Cardiac muscle cell (in vitro differentiated cells and primary cell): ENCODE data around the gene LIN28B. TPM values are rescaled to one million over a fixed set of nuclear protein-coding genes. Genes with fewer than 3 reads are reported as not detected.

ENCODE experiments used
- DNase-seq, 2 donors: peaks; one replicate each; pipeline versions ENCODE4 v3.0.0 to v3.0.0-alpha.2; 2010 to 2017; ENCODE audit warnings: low read depth in 1 of 2, low spot score in 1 of 2
- H3K27ac ChIP-seq: fragments of 200-600 bp; sonication (generic); 2 replicates; pipeline ENCODE4 v1.5.1; 2016
- H3K27me3 ChIP-seq: fragments of 200-600 bp; sonication (generic); 2 replicates; pipeline ENCODE4 v1.6.0; 2016; ENCODE audit warnings: control low read depth
- H3K36me3 ChIP-seq: fragments of 200-600 bp; sonication (generic); 2 replicates; pipeline ENCODE4 v1.5.1; 2016; ENCODE audit warnings: control low read depth
- H3K4me1 ChIP-seq: fragments of 200-600 bp; sonication (generic); 2 replicates; pipeline ENCODE4 v1.8.1; 2017; ENCODE audit warnings: low read depth, mild to moderate bottlenecking, mixed run types
- H3K4me3 ChIP-seq: fragments of 200-600 bp; sonication (generic); 2 replicates; pipeline ENCODE4 v1.5.1; 2016; ENCODE audit warnings: mild to moderate bottlenecking
- H3K9me3 ChIP-seq: fragments of 200-600 bp; sonication (generic); 2 replicates; pipeline ENCODE4 v1.5.1; 2017; ENCODE audit warnings: low read depth, mild to moderate bottlenecking, control low read depth
- CTCF ChIP-seq: IDR thresholded peaks from 2 replicates; pipeline ENCODE4 v1.5.1; 2012; ENCODE audit warnings: low read depth, mild to moderate bottlenecking, low read length
- polyA plus RNA-seq: library from polyadenylated mRNA; unstranded; fragments of >200 nt; fragmentation: Nextera tagmentation; extraction: Ambion mirVana; gene quantifications from 2 replicates; pipeline ENCODE4 v1.2.1, GENCODE V29; 2016
- total RNA-seq: library from RNA; depleted of rRNA; stranded (reverse); fragments of >200 nt; gene quantifications from 2 replicates; pipeline ENCODE4 v1.2.3, GENCODE V29; 2016

The LIN28B gene
- total RNA-seq (9.8 and 18.6 TPM in 2 replicates), polyA plus RNA-seq (6.8 and 7.3 TPM in 2 replicates)

GRCh38 chr6:104956731-104957294 lies at the start of gene LIN28B:
TSS of gene LIN28B (plus strand) at chr6:104957107. CDS start at chr6:104957251, 144 bp downstream.
- TF ChIP-seq CTCF = no peak
- Histone ChIP-seq H3K27ac (peak within 1 kb of the TSS; percentile 87), H3K27me3 (no peaks in the 10 kb centered on the region), H3K4me1 (peaks cover 28% of the 10 kb centered on the region), H3K9me3 (no peaks in the 10 kb centered on the region), H3K4me3 (peak within 1 kb of the TSS; percentile 76), H3K36me3 (peaks cover 3% of the 10 kb centered on the region)
- DNase-seq = peak in 1 of 2 donors; percentile 37

- Histone ChIP-seq H3K27ac (no peak overlapping the region), H3K27me3 (no peaks in the 10 kb centered on the region)
- DNase-seq = no peak
Observed at GRCh38 chr6:104908031-104908887, 48.6 kb upstream of the LIN28B start.

GRCh38 chr6:104908888-104909525 lies 47.9 kb upstream of the LIN28B start:
- Histone ChIP-seq H3K9me3 (no peaks in the 10 kb centered on the region), H3K4me3 (no peak overlapping the region), H3K36me3 (no peaks in the 10 kb centered on the region), H3K27ac (no peak overlapping the region), H3K27me3 (no peaks in the 10 kb centered on the region), H3K4me1 (no peaks in the 10 kb centered on the region)
- no peak for DNase-seq
- TF ChIP-seq CTCF = no peak

More at GRCh38 chr6:104908031-104908887, 48.6 kb upstream of the LIN28B start:
- H3K4me1 ChIP-seq = no peaks in the 10 kb centered on the region
- no peak for TF ChIP-seq CTCF
- H3K9me3 ChIP-seq = no peaks in the 10 kb centered on the region
- no peak overlapping the region for H3K4me3 ChIP-seq
- H3K36me3 ChIP-seq = no peaks in the 10 kb centered on the region

GRCh38 chr6:104921896-104922295 lies 35.0 kb upstream of the LIN28B start:
- H3K4me3 ChIP-seq = no peak overlapping the region
- H3K9me3 ChIP-seq = no peaks in the 10 kb centered on the region
- no peaks in the 10 kb centered on the region for H3K4me1 ChIP-seq
- no peak for TF ChIP-seq CTCF
- no peaks in the 10 kb centered on the region for H3K27me3 ChIP-seq
- no peak overlapping the region for H3K27ac ChIP-seq
- no peak for DNase-seq
- no peaks in the 10 kb centered on the region for H3K36me3 ChIP-seq

- peak in 1 of 2 donors; percentile 2 for DNase-seq
- Histone ChIP-seq H3K27me3 (no peaks in the 10 kb centered on the region), H3K4me1 (peaks cover 17% of the 10 kb centered on the region), H3K9me3 (no peaks in the 10 kb centered on the region), H3K36me3 (no peaks in the 10 kb centered on the region), H3K4me3 (no peak overlapping the region), H3K27ac (no peak overlapping the region)
- TF ChIP-seq CTCF = no peak
Observed at GRCh38 chr6:104928141-104928540, 28.8 kb upstream of the LIN28B start.
